GM12872 (cell line): ENCODE measurements around the gene GBE1.

ENCODE experiments used
- CTCF ChIP-seq: IDR thresholded peaks from 3 replicates; pipeline ENCODE4 v1.5.1; 2011; ENCODE audit warnings: low read depth, mild to moderate bottlenecking, low read length, moderate library complexity; ENCODE audit not compliant: insufficient read depth

GBE1 gene

GRCh38 chr3:81764002-81764401 is 2.6 kb upstream of the GBE1 start:
- no peak for TF ChIP-seq CTCF

GRCh38 chr3:81763001-81763400 is 1.6 kb upstream of the GBE1 start:
- no peak for TF ChIP-seq CTCF

- no peak for TF ChIP-seq CTCF
Measured at GRCh38 chr3:81761904-81762580, 597 bp upstream of the GBE1 start.

GRCh38 chr3:81760215-81760614 is 1.2 kb downstream of the GBE1 start:
- TF ChIP-seq CTCF, result no peak

- TF ChIP-seq CTCF, result no peak
Measured at GRCh38 chr3:81758275-81758674, 3.2 kb downstream of the GBE1 start.

GRCh38 chr3:81753416-81754027 is 7.9 kb downstream of the GBE1 start:
- TF ChIP-seq CTCF, result no peak

- no peak for TF ChIP-seq CTCF
Measured at GRCh38 chr3:81752604-81753003, 8.8 kb downstream of the GBE1 start.
